GM21737 (cell line): Measurements from ENCODE around the gene ELOB.

Experiments used
- ATAC-seq: cut with Tn5 transposase; IDR thresholded peaks from one replicate; pipeline ENCODE4 v1.9.1; 2021; ENCODE audit warnings: mild to moderate bottlenecking, moderate library complexity; ENCODE audit not compliant: unreplicated experiment

The ELOB gene

DNA sequence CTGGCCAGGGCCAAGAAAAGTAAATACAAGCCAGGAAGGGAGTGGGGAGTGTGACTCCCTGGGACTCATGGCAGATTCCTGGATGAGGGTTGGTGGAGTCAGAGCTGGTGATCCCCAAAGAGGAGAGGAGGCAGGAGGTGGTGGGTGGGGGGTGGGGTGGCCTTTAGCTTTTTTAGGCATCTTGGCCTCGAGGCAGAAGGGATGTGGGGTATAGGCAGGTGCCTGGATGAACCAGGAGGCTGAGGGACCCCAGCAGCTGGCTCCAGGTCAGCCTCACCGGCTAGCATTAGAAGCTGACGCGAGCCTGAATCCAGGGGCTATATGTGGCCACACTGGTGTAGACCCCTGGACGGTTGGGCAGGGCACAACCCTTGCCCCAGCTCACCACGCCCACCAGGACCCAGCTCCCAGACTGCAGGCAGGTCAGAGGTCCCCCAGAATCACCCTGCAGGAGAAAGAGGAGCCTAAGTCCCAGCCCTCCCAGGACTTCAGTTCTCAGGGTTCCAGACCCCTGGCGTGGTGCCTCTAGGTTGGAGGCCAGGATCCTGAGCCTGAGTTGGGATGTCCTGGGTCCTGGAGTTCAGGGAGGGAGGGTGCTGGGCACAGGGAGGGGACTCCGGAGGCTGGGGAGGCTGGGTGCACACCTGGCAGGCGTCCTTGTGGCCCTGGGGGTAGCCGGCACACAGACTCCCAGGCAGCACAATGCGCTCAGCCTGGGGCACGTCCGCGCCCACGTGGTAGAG, 7.4 kb upstream of the ELOB start:
- ATAC-seq, result no peak

DNA sequence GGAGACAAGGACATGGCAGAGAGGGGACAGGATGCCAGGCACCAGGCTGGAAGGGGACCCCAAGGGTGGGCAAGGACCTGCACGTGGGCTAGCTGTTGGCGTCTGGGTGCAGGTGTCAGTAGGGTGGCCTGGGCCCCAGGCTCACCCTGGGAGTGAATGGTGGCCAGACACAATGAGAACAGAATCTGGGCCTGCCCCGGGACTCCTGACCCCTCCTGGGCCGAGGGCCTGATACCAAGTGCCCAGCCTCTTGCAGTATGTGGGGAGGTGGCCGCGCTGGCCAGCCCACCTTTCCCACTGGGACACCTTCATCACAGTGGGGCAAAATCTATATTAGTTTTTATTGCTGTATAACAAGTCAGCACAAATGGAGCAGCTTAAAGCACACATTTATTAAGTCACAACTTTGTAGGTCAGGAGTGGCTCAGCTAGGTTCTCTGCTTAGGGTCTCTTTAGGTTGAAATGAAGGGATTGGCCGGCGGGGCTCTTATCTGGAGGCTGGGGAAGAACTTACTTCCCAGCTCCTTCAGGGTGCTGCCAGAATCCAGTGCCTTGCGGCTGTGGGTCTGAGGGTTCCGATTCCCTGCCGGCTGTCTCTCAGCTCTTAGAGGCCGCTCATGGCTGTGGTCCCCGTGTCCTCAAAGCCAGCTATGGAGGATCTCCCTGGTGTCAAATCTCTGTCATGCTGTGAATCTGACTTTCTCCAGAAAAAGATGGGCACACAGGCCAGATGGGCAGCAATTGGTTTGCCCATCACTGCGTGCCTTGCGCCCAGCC, 6.7 kb upstream of the ELOB start:
- ATAC-seq, result no peak

DNA sequence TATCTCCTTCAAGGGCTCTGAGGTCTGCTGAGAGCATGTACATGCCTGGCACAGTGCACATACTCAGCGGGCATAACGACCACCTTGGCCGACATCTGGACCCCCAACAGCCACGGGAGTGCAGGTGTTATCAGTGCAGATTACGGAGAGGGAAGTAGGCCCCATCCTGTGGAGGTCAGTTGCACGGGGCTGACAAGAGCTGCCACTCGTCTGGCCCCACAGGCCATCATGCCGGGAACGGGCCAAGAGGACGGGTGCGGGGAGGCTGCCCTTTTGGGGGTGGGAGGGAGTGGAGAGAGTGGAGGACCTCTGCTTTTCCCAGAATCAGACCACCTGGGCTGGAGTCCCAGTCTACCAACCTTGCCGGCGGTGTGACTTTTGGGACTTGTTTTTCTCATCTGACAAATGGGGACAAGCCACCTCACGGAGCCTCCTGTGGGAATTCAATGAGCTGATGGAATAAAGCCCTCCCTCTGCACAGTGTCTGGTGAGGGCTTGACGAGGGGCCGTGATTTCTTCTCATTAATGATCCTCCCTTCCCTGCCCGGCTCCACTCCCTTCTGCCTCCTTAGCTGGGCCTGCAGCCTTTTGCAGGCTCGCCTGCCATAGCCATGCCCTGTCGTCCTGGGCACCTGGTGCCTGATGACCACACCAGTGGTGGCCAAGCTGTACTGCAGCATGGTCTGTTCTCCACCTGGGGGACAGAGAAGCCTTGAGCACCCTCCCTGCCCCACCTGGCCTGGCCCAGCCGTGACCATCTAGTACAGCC, 5.7 kb upstream of the ELOB start:
- ATAC-seq, result no peak

DNA sequence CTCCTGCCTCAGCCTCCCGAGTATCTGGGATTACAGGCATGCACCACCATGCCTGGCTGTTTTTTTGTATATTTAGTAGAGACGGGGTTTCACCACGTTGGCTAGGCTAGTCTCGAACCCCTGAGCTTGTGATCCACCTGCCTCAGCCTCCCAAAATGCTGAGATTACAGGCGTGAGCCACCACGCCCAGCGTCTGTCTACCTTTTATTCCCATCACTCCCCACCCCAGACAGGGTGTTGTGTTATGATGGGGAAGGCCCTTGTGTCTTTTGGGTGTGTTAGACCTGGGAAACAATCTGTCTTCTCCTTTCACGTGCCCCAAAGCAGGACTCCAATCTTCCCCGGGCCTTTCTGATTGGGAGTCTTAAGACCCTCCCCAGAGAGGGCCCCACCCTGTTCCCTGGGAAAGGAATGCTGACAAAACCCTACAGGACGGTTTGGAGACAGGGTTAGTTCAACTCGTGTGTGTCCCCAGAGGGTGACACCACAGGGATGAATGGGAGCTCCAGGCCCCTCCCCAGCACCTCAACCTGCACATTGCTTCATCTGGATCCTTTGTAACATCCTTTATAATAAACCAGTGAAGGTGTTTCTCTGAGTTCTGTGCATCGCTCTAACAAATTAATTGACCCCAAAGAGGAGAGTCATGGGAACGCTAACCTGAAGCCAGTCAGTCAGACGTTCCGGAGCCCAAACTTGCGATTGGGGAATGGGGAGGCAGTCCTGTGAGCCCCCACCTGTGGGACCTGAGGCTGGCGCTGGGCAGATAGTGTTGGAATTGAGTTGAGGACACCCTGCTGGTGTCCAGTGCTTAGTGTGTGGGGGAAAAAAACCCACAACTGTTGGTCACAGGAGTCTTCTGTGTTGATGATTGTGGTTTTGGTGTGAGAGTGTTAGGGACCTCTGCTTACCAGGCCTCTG, 3.2 kb upstream of the ELOB start:
- ATAC-seq, result no peak

DNA sequence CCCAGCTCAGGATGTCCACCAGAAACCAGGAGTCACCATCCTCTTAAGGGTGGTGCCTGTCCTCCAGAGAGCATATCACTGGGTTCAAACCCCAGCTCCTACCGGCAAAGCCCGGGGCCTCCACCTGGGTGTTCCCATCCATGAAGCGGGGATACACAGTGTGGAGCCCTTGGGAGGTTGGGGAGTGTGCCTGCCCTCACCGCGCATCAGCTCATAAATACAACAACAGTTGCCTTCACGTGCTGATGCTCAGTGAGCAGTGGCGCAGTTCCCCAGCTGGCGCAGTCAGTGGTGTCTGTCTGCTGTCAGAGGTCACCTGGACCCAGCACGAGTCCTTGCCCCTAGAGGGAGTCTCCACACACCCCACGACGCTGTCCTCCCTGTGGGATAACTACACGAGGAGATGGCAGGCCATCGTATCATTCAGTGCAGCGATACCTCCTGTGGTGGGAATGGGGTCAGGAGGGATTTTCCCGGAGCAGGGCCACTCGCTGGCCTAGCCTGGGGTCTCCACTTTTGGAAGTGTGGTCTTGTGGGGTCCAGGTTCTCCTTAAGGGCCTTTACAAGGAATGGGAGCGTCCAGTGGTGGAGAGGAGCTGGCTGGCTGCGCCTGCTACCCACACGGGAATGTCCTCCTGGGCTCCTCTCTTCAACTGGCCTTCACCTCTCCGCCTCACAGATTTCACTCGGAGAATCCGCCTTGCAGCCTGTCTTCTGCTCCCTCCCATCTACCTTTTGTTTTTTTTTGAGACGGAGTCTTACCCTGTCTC, 2.3 kb upstream of the ELOB start:
- no peak for ATAC-seq

DNA sequence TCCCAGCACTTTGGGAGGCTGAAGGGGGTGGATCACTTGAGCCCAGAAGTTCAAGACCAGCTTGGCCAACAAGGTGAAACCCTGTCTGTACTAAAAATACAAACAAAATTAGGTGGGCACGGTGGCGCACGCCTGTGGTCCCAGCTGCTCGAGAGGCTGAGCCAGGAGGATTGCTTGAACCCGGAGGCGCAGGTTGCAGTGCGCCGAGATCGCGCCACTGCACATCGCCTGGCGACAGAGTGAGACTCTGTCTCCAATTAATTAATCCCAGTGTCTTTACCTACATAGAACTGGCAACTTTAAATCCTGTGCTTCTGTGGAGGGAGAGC, 1.5 kb upstream of the ELOB start:
- no peak for ATAC-seq

DNA sequence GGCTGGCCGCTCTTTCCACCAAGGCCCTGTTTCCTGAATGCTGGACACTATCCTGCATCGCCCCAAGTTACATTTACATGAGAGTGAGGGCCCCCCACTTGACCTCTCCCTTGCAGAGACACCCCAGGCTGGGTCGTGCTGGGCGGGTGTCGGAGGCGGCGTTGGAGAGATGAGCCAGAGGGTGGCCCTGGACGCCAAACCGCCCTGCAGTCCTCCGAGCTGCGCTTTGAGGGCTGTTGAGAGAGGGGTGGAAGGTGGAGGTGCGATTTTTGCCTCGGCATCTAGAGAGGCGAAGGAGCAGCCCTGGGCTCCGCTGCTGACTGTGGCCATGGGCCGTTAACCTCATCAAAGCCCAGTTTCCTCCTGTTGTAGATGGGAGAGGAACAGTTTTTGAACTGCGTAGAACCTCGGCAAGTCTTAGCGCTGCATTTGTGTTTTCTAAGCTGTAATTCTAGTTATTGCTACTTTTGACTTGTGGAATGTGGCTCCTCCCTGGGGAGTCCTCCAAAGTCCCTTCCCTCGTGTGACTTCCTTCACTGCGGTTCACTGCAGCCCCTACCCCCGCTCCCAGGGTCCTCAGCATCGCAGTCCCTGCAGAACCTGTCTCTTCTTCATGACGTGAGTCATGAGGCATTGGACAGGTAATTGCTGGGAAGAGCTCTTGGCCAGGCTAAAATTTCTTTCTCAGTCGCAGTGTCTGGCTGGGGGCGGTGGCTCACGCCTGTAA, 986 bp upstream of the ELOB start:
- ATAC-seq, result no peak

DNA sequence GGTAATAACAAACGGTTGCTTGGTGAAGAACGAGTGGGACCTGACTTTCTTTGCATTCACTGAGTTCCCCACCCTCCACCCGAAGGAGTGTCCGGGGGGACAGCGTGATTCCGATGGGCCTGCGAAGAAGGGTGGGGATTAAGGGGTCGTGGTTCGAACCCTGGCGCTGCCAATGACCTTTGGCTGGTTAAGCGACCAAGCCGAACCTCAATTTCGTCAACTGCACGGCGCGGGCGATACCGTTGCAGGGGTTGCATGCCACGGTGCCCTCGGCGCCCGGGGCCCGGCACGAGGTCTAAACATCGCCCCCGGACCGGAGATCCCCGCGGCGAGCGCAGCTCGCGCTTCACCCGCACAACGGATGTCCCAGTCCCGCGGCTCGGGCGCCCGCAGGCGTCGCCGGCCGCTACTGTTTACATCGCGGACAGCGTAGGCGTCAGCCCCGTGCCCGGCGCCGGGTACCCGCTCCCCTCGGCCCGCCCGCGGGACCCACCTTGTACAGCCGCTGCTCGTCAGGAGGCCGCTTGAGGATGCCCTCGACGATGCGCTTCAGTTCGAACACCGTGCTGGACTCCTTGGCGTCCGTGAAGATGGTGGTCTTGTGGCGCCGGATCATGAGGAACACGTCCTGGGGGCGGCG, 460 bp downstream of the ELOB start:
- ATAC-seq, result peak; percentile 26

DNA sequence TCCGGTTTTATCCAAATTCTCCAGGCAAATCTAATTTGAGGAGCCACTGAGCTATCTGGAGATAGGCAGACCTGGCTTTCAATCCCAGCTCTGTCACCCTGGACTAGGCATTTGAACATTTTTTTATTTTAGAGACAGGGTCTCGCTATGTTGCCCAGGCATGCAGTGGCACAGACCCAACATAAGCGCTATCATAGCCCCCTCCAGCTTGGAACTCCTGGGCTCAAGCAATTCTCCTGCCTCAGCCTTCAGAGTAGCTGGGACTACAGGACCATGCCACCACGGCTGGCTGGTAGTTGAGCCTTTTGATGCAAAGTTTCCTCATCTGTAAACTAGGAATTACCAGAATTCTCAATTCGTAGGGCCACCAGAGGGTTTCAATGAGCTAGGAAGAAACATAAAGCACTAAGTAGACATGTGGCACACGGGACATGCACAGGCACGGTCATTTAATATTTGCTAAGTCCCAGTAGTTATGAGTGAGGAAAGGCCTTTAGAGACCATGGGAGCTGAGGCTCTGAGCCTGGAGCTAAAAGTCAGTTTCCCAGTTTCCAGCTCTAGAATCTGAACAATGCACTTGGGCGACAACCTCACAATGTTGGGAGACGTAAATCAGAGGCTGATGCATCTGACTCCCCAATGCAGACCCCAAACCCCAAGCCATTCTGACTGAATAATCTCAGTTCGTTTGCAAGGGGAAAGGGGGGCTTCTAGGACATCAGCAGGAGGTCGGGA, 1.1 kb downstream of the ELOB start:
- no peak for ATAC-seq

DNA sequence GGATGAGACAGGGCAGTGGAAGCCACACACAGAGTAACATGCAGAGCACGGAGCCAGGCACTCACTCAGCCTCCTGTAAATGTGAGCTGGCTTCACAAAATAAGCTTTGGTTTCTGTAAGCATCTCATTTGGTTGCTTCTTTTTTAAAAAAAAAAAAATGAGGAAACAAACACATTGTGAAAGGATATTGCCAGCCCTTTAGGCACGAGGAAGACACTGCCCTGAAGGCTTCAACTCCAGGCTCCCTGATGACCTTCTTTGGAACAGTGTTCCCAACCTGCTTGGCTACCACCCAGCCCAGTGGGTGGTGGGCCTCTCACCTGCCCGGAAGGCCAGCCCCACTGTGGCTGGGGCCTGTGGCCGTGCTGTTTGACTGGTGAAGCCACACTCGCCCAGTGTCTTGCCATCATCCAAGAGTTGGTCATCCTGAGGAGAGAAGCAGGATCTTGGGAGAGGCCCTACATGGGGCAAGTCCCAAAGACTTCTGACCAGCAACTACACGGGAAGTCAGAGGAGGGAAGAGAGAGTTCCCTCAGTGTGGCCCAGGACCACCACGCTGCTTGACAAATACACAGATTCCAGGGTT, 1.9 kb downstream of the ELOB start:
- no peak for ATAC-seq

DNA sequence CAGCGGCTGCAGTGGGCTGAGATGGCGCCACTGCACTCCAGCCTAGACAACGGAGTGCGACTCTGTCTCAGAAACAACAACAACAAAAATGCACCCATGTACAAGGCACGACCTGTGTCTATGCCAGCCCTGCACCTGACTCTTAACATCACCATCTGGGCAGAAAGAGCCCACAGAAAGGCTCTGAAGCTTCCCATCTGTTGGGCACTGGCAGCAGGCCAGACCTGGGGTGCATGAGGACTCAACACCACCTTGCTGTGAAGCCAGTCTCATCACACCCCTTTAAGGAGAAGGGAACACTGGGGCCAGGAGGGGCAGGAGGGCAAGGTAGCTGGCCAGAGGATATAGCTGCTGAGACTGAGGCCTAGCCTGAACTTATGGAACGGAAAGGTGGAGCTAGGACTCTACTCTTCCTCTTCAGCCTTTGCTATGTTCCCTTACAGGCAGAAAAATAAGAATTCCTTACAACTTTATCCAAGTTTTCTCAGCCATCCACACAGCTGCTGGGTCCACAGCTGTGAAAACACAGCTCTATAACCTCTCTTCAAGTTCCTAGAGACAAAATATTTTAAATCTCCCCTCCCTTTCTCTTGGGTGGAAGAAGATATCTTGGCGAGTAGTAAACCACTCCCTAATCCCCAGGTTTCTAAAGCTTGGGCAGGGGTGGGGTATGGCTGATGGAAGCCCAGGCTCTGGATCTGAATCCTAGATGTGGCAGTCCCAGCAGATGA, 2.8 kb downstream of the ELOB start:
- ATAC-seq, result no peak

DNA sequence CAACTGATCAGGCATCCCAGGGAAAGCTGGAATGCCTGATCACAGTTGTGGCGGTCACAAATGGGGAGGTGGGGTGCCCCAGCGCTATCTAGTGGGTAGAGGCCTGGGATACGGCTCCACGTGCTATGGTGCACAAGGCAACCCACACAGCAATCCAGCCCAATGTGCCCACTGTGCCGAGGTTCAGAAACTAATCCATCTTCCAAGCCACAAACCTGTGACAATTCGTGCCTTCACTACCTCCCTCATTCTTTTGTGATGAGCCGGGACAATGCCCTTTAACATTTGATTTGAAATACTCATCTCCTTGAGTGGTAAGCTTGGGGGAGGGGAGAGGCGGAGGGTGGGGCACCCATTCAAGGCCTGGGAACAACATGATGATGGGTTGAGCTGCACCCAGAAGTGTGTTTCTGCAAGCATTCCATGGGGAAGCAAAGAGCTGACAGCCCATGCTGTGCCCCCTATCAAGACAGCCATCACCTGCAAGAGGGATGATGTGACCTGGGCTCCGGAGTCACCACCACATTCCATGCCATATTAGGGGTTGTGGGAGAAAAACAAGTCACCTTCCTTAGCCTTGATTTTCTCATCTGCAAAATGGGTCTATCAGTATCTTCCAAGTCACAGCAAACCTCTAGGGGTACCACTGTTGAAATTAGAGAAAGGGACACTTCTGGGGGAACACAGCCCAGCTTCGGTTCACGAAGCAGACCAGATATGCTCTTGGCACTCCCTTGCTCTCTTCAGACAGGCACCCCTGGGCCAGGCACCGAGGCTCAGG, 3.7 kb downstream of the ELOB start:
- no peak for ATAC-seq

DNA sequence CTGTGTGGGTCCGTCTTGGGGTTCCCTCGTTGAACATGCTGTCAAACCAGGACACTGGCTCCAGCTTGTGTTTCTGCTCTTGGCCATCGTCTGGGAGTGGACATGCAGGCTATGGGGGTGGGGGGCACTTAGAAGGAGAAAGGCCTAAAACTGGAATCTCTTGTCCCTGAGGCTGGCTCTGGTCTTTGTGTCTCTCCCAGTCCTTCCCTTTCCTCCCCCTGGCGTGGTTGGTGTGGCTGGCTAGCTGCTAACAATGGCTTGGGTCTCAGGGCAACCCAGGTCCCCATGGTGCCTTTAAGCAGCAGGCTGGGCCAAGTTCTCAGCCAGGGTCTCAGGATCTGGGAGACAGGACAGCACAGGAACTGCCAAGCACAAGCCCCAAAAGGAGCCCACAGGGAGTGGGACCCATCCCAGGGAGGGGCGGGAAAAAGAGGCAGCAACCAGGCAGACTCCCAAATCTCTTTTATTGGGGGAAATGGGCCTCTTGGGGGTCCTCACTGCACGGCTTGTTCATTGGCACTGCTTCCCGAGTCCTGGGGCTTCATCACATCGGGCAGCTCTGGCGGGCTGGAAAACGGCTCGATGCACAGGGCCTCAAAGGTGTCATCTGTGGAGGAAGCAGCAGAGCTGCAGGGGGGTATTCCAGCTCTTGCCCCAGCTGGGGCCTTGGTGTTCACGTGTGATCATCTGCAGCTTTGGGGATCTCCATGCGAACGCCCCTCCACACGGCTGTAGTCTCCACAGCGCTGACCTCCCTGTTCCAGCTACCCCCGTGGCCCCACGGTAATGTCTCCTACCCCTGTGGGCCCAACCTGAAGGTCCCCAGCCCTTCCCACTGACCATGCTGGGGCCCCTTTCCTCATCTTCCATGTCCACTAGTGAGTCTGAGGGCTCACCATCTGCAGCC, 5.3 kb downstream of the ELOB start:
- no peak for ATAC-seq

DNA sequence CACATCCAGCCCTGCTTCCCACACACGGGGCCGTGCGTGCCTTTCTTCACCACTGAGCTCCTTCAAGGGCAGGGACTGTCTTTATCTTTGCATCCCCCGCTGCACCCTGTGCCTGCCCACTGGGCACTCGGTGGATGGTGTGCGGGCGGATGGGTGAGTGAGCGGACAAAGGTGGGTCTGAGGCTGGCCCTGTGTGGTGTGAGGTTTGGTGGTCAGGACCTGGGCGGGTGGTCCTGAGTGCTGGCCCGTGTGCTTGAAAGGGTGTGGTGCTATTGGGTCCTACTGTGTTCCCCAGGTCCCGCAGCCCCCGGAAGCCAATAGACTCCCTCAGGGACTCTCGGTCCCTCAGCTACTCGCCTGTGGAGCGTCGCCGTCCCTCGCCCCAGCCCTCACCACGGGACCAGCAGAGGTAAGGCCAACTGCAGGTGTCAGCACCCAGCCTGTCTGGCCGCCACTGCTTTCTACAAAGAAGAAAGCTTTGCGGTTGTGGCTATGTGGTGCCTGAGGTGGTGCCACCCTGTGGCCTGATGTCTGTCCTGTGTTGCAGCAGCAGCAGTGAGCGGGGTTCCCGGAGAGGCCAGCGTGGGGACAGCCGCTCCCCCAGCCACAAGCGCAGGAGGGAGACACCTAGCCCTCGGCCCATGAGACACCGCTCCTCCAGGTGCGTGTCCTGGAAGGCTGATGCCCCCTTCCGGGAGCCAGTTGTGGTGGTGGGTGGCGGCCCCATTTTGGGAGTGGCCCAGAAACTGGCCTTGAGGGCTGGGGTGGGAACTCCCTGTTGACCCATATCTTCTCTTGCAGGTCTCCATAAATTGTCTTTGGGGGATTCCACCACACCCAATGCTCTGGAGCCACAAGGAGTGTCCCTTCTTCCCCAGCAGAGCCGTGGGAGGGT, 6.8 kb downstream of the ELOB start:
- ATAC-seq, result no peak
